H9 (cell line): ENCODE data around the gene TTC3. TPM values are rescaled to one million over a fixed set of nuclear protein-coding genes. Genes with fewer than 3 reads are reported as not detected.

Source experiments
- DNase-seq: peaks from one replicate; pipeline ENCODE4 v3.0.0-alpha.2; 2017
- H2AFZ ChIP-seq: one replicate; pipeline ENCODE4 v1.6.1; 2013; ENCODE audit warnings: mild to moderate bottlenecking, low read length, control low read depth, moderate library complexity
- H2AK5ac ChIP-seq: 2 replicates; pipeline ENCODE4 v1.6.1; 2013; ENCODE audit warnings: low read length, control low read depth, mixed read lengths; ENCODE audit not compliant: insufficient read length
- H2BK120ac ChIP-seq: one replicate; pipeline ENCODE4 v1.6.1; 2013; ENCODE audit warnings: low read depth, mild to moderate bottlenecking, low read length, control low read depth, inconsistent platforms; ENCODE audit not compliant: poor library complexity, severe bottlenecking
- H2BK12ac ChIP-seq: 2 replicates; pipeline ENCODE4 v1.6.1; 2013; ENCODE audit warnings: low read length, control low read depth, mixed read lengths, low read depth; ENCODE audit not compliant: insufficient read length
- H2BK15ac ChIP-seq: 2 replicates; pipeline ENCODE4 v1.6.1; 2013; ENCODE audit warnings: low read depth, low read length, control low read depth
- H2BK20ac ChIP-seq: one replicate; pipeline ENCODE4 v1.6.1; 2013; ENCODE audit warnings: low read depth, mild to moderate bottlenecking, low read length, control low read depth, inconsistent platforms; ENCODE audit not compliant: poor library complexity, severe bottlenecking
- H2BK5ac ChIP-seq: 2 replicates; pipeline ENCODE4 v1.6.1; 2013; ENCODE audit warnings: low read length, control low read depth, mixed read lengths; ENCODE audit not compliant: insufficient read length
- H3K14ac ChIP-seq: 2 replicates; pipeline ENCODE4 v1.6.1; 2013; ENCODE audit warnings: low read length, control low read depth; ENCODE audit not compliant: insufficient read depth
- H3K18ac ChIP-seq: 2 replicates; pipeline ENCODE4 v1.6.1; 2013; ENCODE audit warnings: low read depth, mild to moderate bottlenecking, mixed read lengths, low read length, control low read depth; ENCODE audit not compliant: insufficient read length
- H3K23ac ChIP-seq: 2 replicates; pipeline ENCODE4 v1.6.1; 2013; ENCODE audit warnings: low read length, control low read depth, mixed read lengths, low read depth; ENCODE audit not compliant: insufficient read length
- H3K23me2 ChIP-seq: 2 replicates; pipeline ENCODE4 v1.6.1; 2013; ENCODE audit warnings: low read depth, mild to moderate bottlenecking, mixed read lengths, low read length, control low read depth; ENCODE audit not compliant: insufficient read length, poor library complexity, severe bottlenecking
- H3K27ac ChIP-seq: 2 replicates; pipeline ENCODE4 v1.5.1; 2013; ENCODE audit warnings: low read length, control low read depth, mixed read lengths, low read depth; ENCODE audit not compliant: insufficient read length
- H3K27me3 ChIP-seq: 2 replicates; pipeline ENCODE4 v1.6.1; 2013; ENCODE audit warnings: low read length, control low read depth, inconsistent platforms; ENCODE audit not compliant: insufficient read depth
- H3K4ac ChIP-seq: 2 replicates; pipeline ENCODE4 v1.6.1; 2013; ENCODE audit warnings: low read depth, mild to moderate bottlenecking, control low read depth, inconsistent platforms, low read length, moderate library complexity
- H3K4me1 ChIP-seq: 2 replicates; pipeline ENCODE4 v1.6.1; 2013; ENCODE audit warnings: low read length, control low read depth, inconsistent platforms; ENCODE audit not compliant: insufficient read depth
- H3K4me2 ChIP-seq: 2 replicates; pipeline ENCODE4 v1.6.1; 2013; ENCODE audit warnings: low read length, control low read depth, mixed read lengths; ENCODE audit not compliant: insufficient read length, insufficient read depth
- H3K56ac ChIP-seq: 2 replicates; pipeline ENCODE4 v1.6.1; 2013; ENCODE audit warnings: low read depth, mild to moderate bottlenecking, mixed read lengths, low read length, control low read depth; ENCODE audit not compliant: insufficient read length
- H3K79me1 ChIP-seq: 2 replicates; pipeline ENCODE4 v1.6.1; 2013; ENCODE audit warnings: low read depth, mild to moderate bottlenecking, moderate library complexity, low read length, control low read depth, inconsistent platforms; ENCODE audit not compliant: insufficient read depth, poor library complexity, severe bottlenecking
- H3K79me2 ChIP-seq: 2 replicates; pipeline ENCODE4 v1.6.1; 2013; ENCODE audit warnings: low read length, control low read depth, inconsistent platforms; ENCODE audit not compliant: insufficient read depth
- H3K9ac ChIP-seq: 2 replicates; pipeline ENCODE4 v1.6.1; 2013; ENCODE audit warnings: low read length, control low read depth, mixed read lengths; ENCODE audit not compliant: insufficient read length; ENCODE audit errors: extremely low read depth
- H3K9me3 ChIP-seq: one replicate; pipeline ENCODE4 v1.6.1; 2013; ENCODE audit warnings: low read depth, low read length, inconsistent platforms; ENCODE audit not compliant: control insufficient read depth
- H3T11ph ChIP-seq: one replicate; pipeline ENCODE4 v1.6.1; 2013; ENCODE audit warnings: mild to moderate bottlenecking, low read length, control low read depth, inconsistent platforms
- H4K20me1 ChIP-seq: one replicate; pipeline ENCODE4 v1.6.1; 2013; ENCODE audit not compliant: control insufficient read depth, insufficient read length, insufficient read depth
- H4K5ac ChIP-seq: 2 replicates; pipeline ENCODE4 v1.6.1; 2013; ENCODE audit warnings: low read depth, mild to moderate bottlenecking, mixed read lengths, low read length, control low read depth; ENCODE audit not compliant: insufficient read length
- H4K8ac ChIP-seq: replicated peaks from 2 replicates; pipeline ENCODE4 v1.6.1; 2013; ENCODE audit warnings: low read length, control low read depth, mixed read lengths, low read depth; ENCODE audit not compliant: insufficient read length
- H4K91ac ChIP-seq: 2 replicates; pipeline ENCODE4 v1.6.1; 2013; ENCODE audit warnings: low read depth, mild to moderate bottlenecking, moderate library complexity, mixed read lengths, low read length, control low read depth; ENCODE audit not compliant: insufficient read length
- H3K27ac Mint-ChIP-seq, 3 experiments: 2 replicates in 2 of 3; 3 replicates in 1 of 3; pipeline ENCODE4 v1.8.0; 2020 to 2021; ENCODE audit warnings: mixed read lengths in 3 of 3, mild to moderate bottlenecking in 1 of 3, moderate library complexity in 1 of 3
- H3K27me3 Mint-ChIP-seq: 2 replicates; pipeline ENCODE4 v1.8.0; 2021; ENCODE audit warnings: low read depth, mild to moderate bottlenecking, moderate library complexity, mixed read lengths
- H3K36me3 Mint-ChIP-seq, 3 experiments: 2 replicates in 2 of 3; 3 replicates in 1 of 3; pipeline ENCODE4 v1.8.0; 2020 to 2021; ENCODE audit warnings: low read depth in 3 of 3, mixed read lengths in 3 of 3; ENCODE audit not compliant: insufficient read depth in 1 of 3
- H3K4me1 Mint-ChIP-seq, 2 experiments: 2 replicates each; pipeline ENCODE4 v1.8.0; 2020; ENCODE audit warnings: mixed read lengths in 2 of 2
- H3K4me3 Mint-ChIP-seq, 2 experiments: 2 replicates in 1 of 2; 3 replicates in 1 of 2; pipeline ENCODE4 v1.8.0; 2020 to 2021; ENCODE audit warnings: mild to moderate bottlenecking in 2 of 2, mixed read lengths in 2 of 2, moderate library complexity in 1 of 2
- H3K9me3 Mint-ChIP-seq, 2 experiments: 2 replicates in 1 of 2; 3 replicates in 1 of 2; pipeline ENCODE4 v1.8.0; 2020; ENCODE audit warnings: mild to moderate bottlenecking in 2 of 2, mixed read lengths in 2 of 2, moderate library complexity in 1 of 2
- CTCF ChIP-seq: fragments of 200-600 bp; sonication (generic); conservative IDR thresholded peaks from 3 replicates; pipeline ENCODE4 v1.8.0; 2021; ENCODE audit warnings: antibody characterized with exemption, mild to moderate bottlenecking
- WGBS: extraction: QIAGEN DNeasy Blood & Tissue Kit; methylation state at CpG from one replicate; pipeline ENCODE4 v1.1.7; 2013; ENCODE audit warnings: missing lambda C conversion rate, low lambda C conversion rate, mixed read lengths; ENCODE audit not compliant: insufficient read length; ENCODE audit errors: extremely low coverage; 5-methylcytosine and 5-hydroxymethylcytosine counted together
- total RNA-seq: library from RNA; stranded (reverse); gene quantifications from 2 replicates; pipeline ENCODE4 v1.2.1, GENCODE V29; 2021

TTC3 gene
- total RNA-seq, 1 experiment from 2014 or later, result 46.5 TPM

- Histone ChIP-seq H2AFZ (no peak overlapping the region), H4K20me1 (no peaks in the 10 kb centered on the region), H3K27ac (no peak overlapping the region), H3T11ph (no peak overlapping the region), H3K4me1 (no peaks in the 10 kb centered on the region), H2BK5ac (no peak overlapping the region), H3K4me2 (no peak overlapping the region), H3K23ac (no peak overlapping the region), H4K5ac (no peak overlapping the region), H3K79me1 (peaks cover 2% of the 10 kb centered on the region), H2AK5ac (no peak overlapping the region), H3K14ac (no peak overlapping the region), H4K8ac (no peak overlapping the region), H3K79me2 (peaks cover 3% of the 10 kb centered on the region; the same call in 1 of the 2 replicates), H3K56ac (no peak overlapping the region), H2BK120ac (no peak overlapping the region), H2BK12ac (no peak overlapping the region), H3K23me2 (peaks cover under 1% of the 10 kb centered on the region), H3K27me3 (peaks cover 4% of the 10 kb centered on the region; the same call in 1 of the 2 replicates), H2BK20ac (no peak overlapping the region), H2BK15ac (no peak overlapping the region), H3K9ac (no peak overlapping the region), H4K91ac (no peak overlapping the region), H3K4ac (no peak overlapping the region), H3K9me3 (no peaks in the 10 kb centered on the region), H3K18ac (no peak overlapping the region)
- WGBS, result no CpG with 5 or more reads among the region's 6 CpGs
- Mint-ChIP-seq H3K9me3 (no peaks in the 10 kb centered on the region), H3K4me1 (peaks cover 4 to 9% of the 10 kb centered on the region in 2 experiments), H3K4me3 (no peak overlapping the region), H3K27me3 (peaks cover 15% of the 10 kb centered on the region), H3K36me3 (no peaks in the 10 kb centered on the region), H3K27ac (peak overlapping the region in 1 of 3 experiments; percentile 17; a peak in 1 of 7 replicates)
- peak; percentile 51 for TF ChIP-seq CTCF
- no peak for DNase-seq
Observed at GRCh38 chr21:37079211-37079824, 6.3 kb downstream of the TTC3 start.
